A204.1 (cell line): ENCODE measurements around the gene CLTA.
"Not testable (repeated sequence)": the region's sequence is repeated elsewhere in the genome, so short reads cannot be mapped to it uniquely, and the experiment has no call there.

Experiments
- FAIRE-seq: peaks from 2 replicates; lab custom pipeline; 2012; peaks lifted over from hg19 to GRCh38; lab: Jason Lieb, UNC

CLTA gene

DNA sequence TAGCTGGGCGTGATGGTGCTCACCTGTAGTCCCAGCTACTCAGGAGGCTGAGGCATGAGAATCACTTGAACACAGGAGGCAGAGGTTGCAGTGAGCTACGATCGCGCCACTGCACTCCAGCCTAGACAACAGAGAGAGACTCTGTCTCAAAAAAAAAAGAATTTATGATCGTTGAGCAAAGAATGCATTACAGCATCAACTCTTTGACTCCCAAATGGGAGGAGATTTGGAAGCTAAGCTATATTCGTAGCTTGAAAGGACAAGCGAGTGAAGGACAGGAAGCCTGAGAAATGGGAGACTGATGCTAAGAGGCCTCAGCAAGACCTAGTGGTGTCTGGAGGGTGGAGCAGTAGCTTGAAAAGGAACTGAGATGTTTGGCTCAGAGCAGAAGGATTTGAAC lies 31.8 kb upstream of the CLTA start:
- no peak for FAIRE-seq

DNA sequence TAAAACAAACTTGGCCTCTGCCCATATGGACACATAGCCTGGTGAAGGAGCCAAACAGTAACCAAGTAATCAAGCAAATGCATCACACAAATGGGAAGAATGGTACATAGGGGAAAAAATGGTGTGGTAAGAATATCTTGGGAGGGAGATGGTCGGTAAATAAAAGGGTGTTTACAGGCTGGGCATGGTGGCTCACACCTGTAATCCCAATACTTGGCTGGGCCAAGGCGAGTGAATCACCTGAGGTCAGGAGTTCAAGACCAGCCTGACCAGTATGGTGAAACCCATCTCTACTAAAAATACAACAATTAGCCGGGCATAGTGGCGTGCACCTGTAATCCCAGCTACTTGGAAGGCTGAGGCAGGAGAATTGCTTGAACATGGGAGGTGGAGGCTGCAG lies 31.2 kb upstream of the CLTA start:
- not testable (repeated sequence) for FAIRE-seq

DNA sequence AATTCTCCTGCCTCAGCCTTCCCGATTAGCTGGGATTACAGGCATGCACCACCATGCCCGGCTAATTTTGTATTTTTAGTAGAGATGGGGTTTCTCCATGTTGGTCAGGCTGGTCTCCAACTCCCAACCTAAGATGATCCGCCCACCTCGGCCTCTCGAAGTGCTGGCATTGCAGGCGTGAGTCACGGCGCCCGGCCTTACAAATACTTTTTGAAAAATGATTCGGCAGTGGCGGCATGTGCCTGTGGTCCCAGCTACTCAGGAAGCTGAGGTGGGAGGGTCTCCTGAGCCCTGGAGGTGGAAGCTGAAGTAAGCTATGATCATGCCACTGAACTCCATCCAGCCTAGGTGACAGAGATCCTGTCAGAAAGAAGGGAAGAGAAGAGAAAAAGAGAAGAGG lies 30.6 kb upstream of the CLTA start:
- FAIRE-seq: not testable (repeated sequence)

DNA sequence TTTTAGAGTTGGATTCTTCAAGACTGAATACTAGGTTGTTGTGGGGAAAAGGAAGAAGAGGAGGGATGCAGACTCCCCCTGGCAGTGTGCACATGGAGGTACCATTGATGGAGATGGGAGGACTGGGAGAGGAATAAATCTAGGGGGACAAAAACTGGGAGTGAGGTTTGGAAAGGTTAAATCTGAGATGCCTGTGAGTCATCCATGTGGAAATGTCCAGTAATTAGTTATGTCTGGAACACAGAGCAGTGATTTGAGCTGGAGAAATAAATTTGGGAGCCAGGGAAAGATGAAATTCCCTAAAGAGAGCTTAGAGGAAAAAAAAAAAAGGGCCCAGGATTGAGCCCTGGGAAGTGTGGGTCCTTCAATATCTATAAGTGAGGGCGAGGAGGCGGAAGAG lies 29.5 kb upstream of the CLTA start:
- no peak for FAIRE-seq

DNA sequence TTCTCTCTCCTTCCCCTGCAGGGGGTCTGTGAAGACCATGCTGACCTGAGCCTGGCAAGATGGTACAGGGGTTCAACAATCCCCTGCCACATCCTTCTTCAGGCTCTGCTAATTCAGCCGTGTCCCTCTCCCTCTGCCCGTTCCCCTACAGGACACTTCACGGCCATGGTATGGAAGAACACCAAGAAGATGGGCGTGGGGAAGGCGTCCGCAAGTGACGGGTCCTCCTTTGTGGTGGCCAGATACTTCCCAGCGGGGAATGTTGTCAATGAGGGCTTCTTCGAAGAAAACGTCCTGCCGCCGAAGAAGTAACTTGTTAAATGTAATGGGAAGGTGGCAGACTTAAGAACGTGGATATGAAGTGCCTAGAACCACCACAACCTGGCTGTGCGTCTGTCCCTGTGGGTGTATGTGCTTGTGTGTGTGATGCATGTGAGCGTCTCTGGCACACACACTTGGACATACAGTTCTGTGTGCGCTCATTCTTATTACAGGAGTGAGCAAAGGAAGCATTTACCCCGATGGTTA lies 28.4 kb upstream of the CLTA start:
- no peak for FAIRE-seq

DNA sequence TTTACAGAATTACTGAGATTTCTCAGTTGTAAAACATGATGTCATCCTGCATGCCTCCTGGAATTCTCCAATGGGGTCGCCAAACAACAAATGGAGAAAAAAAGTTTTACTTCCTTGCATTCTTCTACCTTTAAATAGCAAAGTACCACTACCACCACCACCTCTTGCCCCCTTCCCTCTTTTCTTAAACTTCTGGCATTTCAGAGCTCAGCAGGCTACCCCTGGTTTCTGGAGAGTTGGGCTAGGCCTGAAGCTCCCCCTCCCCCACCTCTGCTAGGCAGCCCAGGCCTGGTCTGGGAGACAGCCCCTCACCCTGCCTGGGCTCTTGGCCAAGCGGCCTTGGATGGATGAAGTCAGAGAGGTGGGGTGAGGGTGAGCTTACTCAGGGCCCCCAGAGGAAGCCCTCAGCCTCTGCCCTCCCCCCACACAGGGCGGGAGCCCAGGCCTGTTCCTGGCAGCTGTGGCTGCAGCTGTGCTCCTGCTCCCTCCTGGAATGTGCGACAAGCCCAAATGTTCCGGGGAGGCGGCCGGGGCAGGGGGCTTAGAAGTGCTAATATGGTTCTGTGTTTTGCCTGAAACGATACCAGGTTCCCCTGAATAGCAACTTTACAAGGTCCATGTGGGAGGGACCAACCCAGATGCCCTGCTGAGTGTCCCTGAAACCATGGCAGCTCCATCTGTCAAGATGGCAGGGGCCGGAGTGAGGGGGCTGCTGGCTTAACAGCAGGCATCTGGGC lies 27.5 kb upstream of the CLTA start:
- FAIRE-seq: no peak

DNA sequence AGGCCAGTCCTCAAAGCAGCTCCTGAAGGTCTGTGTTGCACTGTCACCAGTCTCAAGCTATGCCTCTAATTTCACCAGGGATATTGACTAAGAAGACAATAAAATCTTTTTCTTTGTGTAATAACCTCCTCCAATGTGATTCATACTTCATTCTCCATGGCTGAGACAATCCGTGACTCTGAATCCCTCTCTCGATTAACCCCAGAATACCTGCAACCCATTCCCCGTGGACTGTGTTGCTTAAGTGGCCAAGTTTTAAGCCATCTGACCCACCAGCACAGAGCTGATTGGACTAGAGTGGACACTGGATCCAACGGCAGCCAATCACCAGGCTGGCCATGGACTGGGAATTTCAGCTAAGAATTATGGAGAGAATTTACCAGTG lies 26.9 kb upstream of the CLTA start:
- FAIRE-seq: no peak

DNA sequence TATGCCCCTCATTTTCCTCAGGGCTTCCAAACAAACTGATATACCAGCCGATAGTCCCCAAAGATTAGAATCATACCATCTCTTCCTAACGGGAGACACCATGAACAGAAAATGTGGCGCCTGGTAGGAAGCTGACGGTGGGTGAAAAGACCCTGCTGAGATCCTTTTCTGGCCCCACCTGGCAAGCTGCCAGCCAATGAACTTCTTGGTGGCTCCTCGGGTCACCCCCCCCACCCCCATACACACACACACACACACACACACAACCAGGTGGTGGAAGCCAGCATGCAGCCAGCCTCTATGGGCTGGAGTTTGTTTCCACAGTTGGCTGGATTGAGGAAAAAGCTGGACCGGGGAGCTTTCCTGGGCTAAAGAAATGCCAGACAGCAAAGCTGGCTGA lies 26.3 kb upstream of the CLTA start:
- FAIRE-seq: no peak

DNA sequence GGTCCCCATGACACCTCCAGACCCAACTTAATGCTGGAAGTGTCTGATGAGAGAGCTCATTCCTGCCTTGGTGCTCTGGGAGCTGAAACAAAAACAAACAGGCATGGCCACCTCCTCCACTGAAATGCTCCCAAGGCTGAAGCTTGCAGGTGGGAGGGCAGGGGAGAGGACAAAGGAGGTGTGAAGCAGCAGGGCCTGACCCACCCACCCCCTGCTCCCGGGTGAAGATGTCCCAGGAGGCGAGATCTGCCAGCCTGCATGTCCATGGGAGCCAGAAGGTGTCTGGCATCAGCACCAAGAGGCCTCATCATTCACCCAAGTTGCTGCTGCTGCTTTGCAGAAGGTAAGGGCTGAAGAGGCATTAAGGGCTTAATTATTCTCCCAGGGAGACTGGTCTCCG lies 25.7 kb upstream of the CLTA start:
- FAIRE-seq: no peak

DNA sequence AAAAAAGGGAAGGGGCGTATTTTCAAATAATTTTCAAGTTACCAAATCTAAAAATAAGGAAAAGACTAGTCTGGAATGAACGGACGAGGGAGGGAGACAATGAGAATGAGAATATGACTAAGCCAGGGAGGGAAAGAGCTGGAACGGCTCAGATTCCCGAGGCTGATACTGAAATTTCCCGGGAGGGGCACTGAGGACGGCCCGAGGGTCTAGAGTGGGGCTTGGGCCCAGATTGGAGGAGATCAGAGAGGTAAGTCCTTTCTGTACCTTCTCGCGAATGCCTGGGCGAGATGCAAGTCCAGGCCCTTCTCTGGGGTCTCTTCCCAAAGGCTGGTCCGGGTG lies 24.9 kb upstream of the CLTA start:
- FAIRE-seq: no peak

DNA sequence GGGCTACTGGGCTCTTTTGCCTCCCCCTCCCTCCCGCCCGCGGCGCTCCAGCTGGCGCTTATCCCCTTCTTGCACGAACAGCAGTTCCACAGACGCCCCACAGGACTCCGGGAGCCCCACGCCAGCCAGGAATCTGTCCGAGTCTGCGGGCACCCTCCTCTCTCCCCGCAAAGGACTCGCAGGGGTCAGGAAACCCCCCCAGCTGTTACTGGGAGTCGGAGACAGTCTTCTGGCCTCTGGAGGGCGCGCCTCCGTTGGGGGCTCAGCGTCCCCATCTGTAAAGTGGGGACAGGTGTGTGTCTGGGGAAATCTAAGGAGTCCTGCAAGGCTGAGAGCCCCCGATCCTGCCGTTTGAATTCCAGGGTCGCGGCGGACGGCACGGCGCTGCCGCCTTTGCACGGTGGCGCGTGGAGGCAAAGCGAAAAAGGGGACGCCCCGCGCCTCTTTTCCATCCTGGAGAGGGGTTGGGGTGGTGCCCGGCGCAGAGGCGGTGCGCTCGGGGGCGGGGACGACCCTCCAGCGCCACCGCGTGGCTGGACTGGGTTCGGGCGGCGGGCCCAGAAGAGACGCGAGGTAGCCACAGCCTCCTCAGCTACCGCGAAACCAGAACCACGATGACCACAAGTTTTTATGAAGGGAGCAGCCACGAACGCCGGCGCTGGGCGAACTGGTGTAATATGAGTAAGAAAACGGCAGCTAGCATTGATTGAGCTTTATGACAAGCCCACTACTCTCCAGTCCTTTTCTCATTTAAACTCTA lies 24.4 kb upstream of the CLTA start:
- FAIRE-seq: no peak

DNA sequence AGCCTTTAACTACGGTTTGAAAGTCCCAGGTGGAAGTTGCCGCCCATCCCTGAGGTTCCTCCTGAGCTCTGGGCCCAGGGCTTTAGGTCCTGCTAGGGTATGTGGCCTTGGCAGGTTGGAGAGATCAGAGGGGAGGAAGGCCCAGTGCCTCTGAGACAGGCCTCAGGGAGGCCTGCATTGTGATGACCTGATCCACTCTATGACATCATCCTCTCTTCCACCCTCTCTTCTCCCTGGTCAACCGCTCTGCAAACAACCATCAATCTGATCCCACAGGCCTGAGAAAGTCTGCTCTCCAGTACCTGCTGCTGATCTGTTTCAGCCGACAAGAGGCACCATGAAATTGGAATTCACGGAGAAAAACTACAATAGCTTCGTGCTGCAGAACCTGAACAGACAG lies 21.6 kb upstream of the CLTA start, which contains the start of gene CCIN:
CCIN (plus strand) TSS at position 223 of the 400 bp plus-strand sequence; CDS start at position 338, 115 bp downstream.
- no peak for FAIRE-seq

DNA sequence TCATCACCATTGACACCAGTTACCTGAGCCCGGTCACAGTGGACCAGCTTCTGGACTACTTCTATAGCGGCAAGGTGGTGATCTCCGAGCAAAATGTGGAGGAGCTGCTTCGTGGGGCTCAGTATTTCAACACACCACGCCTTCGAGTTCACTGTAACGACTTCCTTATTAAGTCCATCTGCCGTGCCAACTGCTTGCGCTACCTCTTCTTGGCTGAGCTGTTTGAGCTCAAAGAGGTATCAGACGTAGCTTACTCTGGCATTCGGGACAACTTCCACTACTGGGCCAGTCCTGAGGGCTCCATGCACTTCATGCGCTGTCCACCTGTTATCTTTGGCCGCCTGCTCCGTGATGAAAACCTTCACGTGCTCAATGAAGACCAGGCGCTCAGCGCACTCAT lies 21.0 kb upstream of the CLTA start:
- FAIRE-seq: no peak

DNA sequence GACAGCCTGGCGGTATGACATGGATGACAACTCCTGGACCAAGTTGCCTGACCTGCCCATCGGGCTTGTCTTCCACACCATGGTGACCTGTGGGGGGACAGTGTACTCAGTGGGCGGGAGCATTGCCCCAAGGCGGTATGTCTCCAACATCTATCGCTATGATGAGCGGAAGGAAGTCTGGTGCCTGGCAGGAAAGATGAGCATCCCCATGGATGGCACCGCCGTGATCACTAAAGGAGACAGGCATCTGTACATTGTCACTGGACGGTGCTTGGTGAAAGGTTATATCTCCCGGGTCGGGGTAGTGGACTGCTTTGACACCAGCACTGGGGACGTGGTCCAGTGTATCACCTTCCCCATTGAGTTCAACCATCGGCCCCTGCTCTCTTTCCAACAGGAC lies 20.2 kb upstream of the CLTA start:
- FAIRE-seq: no peak

DNA sequence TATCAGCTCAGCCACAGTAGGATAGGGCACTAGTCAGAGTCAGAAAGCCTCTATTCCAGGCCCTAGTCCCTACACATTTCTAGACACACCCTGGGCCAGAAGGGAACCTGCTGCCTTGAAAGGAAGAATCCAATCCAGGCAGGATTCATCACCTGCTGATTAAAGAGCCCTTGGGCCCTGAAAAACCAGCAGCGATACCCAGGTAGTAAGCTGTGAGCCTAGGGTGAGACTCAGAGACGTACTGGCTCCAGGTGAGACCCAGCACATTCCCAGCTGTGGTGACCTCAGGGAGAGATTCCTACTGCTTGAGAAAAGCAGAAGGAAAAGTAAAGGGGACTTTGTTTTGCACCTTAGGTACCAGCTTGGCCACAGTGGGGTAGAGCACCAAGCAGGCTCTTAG lies 16.9 kb upstream of the CLTA start:
- no peak for FAIRE-seq

DNA sequence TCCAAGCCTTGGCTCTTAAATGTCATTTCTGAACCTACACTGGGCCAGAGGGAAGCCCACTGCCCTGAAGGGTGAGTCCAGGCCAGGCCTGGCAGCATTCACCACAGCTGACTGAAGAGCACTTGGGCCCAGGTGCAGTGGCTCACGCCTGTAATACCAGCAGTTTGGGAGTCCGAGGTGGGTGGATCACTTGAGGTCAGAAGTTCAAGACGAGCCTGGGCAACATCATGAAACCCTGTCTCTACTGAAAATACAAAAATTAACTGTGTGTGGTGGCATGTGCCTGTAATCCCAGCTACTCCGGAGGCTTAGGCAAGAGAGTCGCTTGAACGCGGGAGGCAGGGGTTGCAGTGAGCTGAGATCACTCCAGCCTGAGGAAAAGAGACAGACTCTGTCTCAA lies 16.4 kb upstream of the CLTA start:
- FAIRE-seq: no peak

DNA sequence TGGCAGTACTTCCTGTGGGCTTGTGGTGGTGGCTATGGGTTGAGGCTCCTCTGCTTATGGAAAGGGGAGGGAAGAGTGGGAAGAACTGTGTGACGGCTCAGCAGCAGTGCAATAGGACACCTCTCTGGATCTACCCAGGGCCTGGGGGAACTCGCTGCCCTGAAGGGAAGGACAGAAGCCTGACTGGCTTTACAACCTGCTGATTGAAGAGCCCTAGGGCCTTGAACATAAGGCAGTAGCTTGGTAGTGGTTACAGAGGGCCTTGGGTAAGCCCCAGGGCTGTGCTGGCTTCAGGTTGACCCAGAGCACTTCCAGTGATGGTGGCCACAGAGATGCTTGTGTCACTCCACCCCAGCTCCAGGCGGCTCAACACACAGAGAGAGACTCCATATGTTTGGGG lies 16.0 kb upstream of the CLTA start:
- no peak for FAIRE-seq

DNA sequence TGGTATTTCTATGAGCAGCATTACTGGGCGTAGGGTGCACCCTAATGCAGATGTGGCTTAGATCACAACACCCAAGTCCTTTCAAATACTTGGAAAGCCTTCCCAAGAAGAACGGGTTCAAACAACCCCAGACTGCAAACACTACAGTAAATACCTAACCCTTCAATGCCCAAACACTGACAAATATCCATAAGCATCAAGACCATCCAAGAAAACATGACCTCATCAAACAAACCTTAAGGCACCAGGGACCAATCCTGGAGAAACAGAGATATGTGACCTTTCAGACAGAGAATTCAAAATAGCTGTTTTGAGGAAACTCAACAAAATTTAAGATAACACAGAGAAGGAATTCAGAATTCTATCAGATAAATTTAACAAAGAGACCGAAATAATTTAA lies 15.5 kb upstream of the CLTA start:
- not testable (repeated sequence) for FAIRE-seq

DNA sequence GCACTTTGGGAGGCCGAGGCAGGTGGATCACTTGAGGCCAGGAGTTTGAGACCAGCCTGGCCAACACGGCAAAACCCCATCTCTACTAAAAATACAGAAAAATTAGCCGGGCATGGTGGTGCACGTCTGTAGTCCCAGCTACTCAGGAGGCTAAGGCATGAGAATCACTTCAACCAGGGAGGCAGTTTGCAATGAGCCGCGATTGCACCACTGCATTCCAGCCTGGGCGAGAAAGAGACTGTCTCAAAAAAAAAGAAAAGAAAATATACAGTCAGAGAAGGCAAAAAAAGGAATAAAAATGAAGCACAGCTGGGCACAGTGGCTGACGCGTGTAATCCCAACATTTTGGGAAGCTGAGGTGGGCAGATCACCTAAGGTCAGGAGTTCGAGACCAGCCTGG lies 14.2 kb upstream of the CLTA start:
- FAIRE-seq: not testable (repeated sequence)

DNA sequence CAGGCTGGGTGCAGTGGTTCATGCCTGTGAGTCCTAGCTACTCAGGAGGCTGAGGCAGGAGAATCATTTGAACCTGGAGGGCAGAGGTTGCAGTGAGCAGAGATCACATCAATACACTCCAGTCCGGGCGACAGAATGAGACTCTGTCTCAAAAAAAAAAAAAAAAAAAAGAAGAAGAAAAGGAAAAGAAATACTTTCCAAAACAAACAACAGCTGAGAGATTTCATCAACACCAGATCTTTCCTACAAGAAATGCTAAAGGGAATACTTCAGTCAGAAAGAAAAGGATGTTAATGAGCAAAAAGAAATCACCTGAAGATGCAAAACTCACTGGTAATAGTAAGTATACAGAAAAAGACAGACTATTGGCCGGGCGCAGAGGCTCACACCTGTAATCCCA lies 13.2 kb upstream of the CLTA start:
- no peak for FAIRE-seq

DNA sequence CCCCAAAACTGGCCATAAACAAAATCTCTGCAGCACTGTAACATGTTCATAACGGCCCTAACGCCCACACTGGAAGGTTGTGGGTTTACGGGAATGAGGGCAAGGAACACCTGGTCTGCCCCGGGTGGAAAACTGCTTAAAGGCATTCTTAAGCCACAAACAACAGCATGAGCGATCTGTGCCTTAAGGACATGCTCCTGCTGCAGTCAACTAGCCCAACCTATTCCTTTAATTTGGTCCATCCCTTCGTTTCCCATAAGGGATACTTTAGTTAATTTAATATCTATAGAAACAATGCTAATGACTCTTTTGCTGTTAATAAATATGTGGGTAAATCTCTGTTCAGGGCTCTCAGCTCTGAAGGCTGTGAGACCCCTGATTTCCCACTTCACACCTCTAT lies 10.5 kb upstream of the CLTA start:
- FAIRE-seq: not testable (repeated sequence)

DNA sequence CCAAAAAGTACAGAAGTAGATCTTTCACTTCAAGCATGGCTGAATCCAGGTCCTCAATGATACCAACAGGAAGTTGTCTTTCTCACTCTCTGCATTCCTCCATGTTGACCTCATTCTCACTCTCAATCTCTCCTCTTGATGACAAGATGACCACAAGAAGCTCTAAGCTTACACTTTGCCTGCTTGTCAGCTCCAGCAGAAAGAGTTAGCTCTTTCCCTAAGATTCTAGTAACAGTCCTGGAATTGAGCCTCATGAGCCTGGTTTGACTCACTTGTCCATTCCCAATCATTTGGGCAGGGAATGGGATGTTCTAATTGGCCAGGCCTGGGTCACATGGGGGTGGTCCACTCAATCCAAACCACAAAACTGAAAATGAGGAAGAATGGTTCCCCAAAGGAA lies 3.3 kb upstream of the CLTA start:
- FAIRE-seq: no peak

DNA sequence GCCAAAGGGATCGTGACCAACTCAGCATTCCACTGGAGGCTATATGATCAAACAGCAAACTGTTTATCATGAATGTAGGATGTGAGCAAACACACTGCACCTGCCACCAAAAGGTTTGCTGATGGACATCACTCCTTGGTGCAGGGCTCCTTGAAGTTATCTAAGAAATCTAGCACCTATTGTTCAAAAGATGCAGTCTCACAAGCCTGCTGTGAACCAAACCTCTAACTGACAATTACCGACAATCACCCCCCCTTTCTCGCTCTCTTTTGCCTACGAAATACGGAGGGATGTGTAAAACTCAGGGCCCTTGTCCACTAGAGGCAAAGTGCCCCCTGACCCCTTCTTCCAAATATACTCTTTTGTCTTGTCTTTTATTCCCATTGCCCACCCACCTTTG lies 2.5 kb upstream of the CLTA start:
- no peak for FAIRE-seq

DNA sequence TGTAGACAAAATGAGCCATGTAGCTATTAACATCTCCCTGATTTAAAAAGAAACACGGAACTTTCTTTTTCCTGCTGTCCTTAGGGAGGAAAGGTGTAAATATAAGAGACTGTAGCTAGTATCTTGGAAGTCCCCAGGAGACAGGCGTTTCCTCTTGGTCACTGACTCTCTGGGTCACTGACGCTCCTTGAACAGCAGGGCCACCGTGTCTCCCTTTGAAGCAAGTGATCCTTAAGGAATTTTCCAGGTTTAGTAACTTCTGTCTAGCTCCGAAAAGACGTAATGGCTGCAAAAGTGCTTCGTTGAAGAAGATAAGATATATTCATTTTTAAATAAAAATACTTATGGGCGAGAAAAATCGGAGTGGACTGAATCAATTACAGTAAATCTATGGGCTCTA lies 745 bp upstream of the CLTA start:
- no peak for FAIRE-seq
